Measurements from ENCODE around the gene THOC6.
"Not testable (repeated sequence)": the region's sequence is repeated elsewhere in the genome, so short reads cannot be mapped to it uniquely, and the experiment has no call there.

Gene THOC6

DNA sequence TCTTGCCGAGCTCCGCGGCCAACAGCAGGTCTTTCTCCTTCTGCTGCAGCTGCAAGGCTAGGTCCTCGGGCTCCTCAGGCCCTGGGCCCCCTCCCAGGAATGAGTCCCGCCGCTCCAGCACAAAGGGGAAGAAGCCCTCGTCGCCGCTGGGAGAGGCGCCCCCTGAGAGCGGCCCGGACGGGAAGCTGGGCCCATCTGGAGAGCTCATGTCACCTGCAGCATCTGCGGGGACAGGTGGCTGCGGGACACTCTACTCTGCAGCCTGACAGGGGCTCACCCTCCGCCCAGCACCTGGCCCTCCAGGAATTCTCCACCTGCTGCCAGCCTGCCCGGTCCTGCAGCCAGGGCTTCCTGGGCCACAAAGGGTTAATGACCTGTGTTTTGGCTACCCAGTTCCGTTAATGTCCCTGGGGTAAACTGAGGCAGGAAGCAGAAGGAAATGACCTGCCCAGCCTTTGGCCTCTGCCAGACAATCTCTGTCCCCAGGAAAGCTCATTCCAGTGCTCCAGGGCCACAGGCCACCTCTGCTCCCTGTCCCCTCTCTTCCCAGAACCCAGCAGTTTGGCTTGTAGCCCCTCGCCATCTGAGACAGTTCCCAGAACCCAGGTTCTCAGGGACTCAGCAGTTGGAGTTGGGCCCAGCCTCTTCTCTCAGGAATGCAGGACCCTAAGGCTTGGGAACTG is 11.6 kb downstream of the THOC6 start:
- no peak for DNase-seq

DNA sequence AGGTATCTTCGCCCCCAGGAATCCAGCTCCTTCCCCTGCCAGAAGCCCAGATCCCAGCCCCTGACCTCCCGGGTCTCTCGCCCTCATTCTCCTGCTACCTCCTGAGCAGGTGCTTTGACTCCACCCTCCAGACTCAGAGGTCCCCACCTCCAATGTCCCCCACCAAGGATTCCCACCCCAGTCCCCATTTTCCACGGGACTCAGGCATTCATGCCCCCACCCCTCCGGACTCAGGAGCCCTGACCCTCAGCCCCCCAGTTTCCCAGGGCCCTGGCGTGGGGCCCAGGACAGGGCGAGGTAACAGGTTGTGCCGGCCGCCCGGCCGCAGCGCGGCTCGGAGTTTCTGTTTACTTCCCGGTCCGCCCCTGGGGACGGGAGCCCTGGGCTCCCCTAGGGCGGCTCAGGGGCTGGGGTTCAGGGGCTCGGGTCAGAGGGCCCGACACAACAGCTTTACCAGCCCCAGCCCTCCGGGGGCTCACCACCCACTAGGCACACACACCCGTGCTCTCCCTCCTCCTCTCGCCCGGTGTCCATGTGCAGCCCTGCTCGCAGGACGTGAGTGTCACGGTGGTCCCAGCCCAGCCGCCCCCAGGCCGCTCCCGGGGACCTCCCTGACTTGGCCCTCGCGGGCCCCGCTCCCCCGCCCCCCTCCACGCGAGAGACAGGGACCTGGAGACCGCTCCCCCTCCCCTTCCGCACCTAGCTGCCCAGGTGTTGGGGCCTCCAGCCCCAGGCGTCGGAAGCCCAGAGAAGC is 12.3 kb downstream of the THOC6 start:
- DNase-seq = no peak

DNA sequence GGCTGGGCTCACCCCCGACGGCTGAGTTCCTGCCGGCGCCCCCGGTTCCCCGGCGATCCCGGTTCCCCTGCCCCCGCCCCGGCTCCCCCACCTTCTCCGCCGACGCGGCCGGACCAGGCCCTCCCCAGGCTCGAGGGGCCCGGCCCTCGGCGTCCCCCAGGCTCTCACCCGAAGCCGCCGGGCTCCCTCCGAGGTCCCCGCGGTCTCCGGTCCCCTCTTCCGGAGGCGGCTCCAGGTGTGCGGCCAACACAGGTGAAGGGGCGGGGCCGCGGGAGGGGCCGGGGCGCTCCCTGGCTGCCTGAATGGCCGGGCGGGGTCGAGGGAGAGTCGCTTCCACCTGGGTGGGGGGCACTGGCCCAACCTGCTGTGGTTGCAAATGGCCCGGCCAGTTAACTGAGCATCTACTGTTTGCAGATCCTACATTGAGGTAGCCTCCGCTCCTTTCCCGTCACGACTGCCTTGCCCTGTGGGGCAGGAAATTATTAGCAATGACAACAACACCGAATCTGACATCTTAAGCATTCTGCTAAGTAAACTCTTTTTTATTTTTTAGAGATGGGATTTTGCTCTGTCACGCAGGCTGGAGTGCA is 13.0 kb downstream of the THOC6 start, which contains the start of gene BICDL2:
Gene BICDL2, minus strand, starts transcription at position 219 of the 590 bp plus-strand sequence. CDS start 1,448 bp downstream, outside the sequence.
- DNase-seq = no peak

DNA sequence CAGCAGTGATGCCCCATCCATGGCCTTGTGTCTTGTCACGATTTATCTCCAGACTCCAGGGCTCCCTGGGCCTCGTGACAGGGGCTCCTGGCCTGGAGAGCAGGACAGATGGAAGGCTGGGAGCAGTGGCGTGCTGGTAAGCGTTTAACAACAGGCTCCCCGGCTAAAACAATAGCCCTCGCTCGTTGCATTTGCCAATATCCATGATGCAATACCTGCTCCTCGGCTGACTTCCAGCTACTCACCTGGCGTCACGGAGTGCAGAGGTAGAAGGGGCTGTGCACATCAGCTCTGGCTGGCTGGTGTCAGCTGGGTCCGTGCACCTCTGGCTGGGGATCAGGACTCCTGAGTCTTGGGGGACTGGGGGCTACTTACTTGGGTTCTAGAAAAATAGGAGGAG is 14.4 kb downstream of the THOC6 start:
- DNase-seq = no peak

DNA sequence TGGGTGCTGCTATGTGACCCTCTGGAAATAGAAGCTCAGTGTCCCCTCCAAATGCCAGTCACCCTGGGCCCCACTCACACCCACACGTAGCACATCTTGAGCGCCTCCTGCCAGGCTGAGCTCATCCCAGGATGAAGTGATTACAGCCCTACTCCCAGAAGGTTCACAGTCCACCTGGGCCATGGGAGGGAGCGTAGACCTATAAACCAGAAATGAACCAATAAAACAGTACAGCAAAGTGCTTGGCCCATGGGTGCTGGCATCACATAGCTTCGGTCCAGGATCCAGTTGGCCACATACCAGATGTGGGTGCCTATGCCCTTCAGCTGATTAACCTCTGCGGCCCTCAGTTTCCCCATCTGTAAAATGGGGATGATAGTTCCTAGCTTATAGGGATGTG is 15.1 kb downstream of the THOC6 start:
- no peak for DNase-seq

DNA sequence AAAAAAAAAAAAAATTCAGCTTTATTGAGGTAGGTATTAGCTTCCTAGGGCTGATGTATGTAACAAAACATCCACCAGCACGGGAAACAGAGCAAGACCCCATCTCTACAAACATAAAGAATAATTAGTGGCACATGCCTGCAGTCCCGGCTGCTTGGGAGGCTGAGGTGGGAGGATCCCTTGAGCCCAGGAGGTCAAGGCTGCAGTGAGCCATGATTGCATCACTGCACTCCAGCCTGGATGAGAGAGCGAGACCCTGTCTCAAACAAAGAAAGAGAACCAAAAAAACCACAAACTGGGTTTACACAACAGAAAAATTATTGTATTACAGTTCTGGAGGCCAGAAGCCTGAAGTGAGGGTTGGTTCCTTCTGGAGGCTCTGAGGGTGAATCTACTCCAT is 18.5 kb downstream of the THOC6 start:
- DNase-seq = no peak

DNA sequence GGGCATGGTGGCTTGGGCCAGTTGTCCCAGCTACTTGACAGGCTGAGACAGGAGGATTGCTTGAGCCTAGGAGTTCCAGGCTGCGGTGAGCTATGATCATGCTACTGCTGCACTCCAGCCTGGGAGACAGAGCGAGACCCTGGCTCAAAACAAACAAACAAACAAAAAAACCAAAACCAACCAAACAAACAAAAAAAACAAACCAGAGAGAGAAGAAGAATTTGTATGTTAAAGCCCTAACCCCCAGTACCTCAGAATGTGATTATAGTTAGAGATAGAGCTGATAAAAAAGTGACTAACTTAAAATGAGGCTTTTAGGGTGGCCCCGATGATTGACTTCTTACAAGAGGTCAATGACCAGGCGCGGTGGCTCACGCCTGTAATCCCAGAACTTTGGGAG is 20.9 kb downstream of the THOC6 start:
- DNase-seq = no peak

DNA sequence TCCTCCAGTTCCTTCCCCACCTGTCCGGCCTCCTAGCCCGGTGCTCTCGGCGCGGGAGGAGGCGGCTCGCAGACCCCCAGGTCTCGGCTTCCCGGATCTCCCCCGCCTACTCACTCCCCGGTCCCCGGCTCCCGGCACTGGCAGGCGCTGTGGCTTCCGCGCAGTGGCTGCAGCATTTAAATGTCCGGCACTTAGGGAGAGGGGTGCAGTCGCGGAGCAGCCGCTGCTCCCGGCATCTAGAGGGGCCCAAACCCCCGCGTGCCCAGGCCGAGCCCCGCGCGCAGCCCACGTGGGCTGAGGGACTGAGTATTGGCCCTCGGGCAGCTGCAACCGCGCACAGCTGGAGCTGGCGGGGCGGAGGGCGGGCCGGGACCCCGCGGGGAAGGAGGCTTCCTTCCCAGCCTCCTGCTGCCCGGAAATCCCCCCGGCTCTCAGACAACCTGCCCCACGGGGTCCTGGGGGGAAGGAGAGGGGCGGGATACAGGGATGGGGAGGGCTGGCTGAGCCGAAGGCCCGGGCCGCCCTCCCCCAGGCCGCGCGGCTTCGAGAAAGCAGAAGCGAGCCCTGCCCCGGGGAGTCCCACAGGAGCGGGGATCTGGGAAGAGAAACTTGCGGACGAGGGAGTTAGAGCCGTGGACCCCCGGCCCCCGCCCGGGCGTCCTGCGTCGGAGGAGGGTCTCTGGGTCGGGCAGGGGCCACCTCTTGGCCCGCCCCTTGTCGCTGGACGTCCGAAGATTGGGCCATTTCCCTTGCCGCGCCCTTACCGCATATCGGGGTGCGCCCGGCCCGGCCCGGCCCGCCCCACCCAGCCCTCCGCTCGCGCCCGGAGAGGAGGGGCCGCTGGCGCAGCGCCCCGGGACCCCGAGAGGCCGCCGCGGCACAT is 22.2 kb downstream of the THOC6 start, which contains the start of gene MMP25:
Gene MMP25, plus strand, starts transcription at position 804 of the 883 bp plus-strand sequence. CDS start 357 bp downstream, outside the sequence.
- peak in 1 of 2 donors; percentile 41 for DNase-seq

DNA sequence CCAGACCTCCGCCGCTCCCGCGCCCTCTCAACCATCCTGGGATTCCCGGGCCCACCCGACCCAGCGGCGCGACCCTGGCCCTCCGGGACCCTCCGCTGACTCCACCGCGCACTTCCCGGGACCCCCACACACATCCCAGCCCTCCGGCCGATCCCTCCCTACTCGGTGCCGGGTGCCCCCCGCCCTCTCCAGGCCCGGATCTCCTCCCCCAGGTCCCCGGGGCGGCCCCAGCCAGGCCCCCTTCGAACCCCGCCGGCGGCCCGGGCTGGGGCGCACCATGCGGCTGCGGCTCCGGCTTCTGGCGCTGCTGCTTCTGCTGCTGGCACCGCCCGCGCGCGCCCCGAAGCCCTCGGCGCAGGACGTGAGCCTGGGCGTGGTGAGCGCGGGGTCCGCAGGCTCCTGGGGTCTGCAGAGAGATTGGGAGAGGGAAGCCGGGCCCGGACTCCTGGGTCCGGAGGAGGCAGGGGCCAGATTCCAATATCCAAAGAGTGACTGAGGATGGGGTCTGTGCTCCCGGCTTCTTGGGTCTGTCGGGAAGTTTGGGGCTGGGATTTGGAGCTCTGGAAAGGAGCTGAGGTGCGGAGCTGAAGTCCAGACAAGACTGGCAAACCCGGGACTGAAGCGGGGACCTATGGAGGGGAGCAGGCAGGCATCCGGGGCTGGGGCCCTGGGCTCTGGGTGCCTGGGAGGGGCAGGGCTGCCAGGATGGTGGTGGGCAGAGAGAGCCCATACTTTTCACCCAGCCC is 23.0 kb downstream of the THOC6 start:
- no peak for DNase-seq

DNA sequence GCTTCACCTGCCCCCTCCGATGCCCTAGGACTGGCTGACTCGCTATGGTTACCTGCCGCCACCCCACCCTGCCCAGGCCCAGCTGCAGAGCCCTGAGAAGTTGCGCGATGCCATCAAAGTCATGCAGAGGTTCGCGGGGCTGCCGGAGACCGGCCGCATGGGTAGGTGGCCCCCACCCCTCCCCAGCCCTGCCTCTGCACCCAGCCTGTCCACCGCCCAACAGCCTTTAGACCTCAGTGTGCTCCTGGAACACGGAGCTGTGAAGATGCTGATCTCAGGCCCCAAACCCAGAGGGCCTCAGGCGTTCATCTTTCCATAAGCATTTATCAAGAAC is 23.5 kb downstream of the THOC6 start:
- DNase-seq = no peak

DNA sequence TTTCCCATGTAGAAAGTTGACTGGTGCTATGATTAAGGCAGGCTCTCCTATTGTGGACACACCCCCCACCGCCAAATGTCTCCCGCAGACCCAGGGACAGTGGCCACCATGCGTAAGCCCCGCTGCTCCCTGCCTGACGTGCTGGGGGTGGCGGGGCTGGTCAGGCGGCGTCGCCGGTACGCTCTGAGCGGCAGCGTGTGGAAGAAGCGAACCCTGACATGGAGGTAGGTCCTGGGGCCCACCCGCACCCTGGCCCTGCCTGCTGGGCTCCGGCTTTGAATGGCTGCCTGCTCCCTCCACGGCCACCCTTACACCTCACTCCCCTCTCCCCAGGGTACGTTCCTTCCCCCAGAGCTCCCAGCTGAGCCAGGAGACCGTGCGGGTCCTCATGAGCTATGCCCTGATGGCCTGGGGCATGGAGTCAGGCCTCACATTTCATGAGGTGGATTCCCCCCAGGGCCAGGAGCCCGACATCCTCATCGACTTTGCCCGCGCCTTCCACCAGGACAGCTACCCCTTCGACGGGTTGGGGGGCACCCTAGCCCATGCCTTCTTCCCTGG is 26.2 kb downstream of the THOC6 start:
- DNase-seq = no peak

DNA sequence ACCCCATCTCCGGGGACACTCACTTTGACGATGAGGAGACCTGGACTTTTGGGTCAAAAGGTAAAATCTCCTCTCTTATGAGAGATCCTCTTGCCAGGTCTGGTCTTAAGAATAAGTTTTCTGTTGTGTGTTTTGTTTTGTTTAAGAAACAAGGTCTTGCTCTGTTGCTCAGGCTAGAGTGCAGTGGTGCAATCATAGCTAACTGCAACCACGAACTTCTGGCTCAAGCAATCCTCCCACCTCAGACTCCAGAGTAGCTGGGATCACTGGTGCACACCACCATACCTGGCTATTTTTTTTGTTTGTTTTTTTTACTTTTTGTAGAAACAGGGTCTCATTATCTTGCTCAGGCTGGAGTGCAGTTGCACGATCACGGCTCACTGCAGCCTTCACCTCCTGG is 26.7 kb downstream of the THOC6 start:
- DNase-seq = no peak

DNA sequence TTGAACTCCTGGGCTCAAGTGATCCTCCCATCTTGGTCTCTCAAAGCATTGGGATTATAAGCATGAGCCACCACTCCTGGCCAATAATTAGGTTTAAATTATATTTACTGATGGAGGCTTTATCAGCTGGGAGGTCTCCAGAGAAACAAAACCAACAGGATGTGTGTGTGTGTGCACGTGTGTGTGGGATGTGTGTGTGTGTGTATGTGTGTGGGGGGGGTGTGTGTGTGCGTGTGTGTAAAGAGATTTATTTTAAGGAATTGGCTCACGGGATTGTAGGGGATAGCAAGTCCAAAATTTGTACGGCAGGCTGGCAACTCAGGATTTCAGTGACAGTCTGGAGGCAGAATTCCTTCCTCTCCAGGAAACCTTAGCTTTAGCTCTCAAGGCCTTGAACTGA is 27.2 kb downstream of the THOC6 start:
- no peak for DNase-seq

DNA sequence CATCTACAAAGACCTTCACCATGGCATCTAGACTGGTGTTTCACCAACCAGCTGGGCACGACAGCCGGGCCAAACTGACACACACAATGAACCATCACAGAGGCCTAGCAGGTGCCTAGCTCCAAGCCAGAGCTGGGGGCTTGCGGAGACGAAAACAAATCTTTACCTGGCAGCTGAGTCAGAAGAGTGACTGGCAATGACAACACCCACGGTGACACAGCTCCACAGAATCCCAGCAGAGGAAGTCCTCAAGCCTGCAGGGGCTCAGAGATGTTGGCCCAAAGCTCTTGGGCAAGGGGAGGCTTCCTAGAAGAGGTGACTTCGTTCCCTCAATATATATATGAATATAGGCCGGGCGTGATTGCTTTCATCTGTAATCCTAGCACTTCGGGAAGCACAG is 27.7 kb downstream of the THOC6 start:
- no peak for DNase-seq

DNA sequence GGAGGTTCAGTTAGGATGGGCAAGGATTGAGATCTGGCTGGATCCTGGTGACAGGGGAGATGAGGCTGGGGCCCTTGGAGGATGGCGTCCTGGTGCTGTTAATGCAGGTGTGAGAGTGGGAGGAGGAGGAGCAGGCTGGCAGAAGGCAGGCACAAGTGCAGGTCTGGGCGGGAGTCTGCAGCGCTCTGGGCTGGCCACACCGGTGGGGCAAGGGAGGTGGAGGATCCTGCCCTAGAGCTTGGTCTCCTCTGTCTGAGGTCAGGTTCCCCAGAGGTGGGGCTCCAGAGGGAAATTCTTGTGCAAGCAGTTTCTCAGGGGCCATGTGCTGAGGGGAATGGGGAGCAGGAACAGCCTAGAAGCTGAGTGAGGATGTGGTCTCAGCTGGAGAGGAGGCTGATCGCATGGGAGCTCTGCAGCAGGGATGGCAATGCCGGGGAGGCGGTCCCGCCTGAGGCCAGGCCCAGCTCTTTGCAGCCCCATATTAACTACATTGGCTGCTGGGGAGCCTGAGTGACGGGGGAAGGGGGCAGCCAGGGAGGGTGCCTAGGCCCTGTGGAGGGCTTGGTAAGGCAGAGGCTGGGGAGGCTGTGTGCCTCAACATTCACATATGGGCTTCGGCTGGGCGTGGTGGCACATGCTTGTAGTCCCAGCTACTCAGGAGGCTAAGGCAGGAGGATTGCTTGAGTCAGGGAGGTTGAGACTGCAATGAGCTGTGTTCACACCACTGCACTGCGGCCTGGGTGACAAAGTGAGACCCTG is 28.9 kb downstream of the THOC6 start:
- not testable (repeated sequence) for DNase-seq

DNA sequence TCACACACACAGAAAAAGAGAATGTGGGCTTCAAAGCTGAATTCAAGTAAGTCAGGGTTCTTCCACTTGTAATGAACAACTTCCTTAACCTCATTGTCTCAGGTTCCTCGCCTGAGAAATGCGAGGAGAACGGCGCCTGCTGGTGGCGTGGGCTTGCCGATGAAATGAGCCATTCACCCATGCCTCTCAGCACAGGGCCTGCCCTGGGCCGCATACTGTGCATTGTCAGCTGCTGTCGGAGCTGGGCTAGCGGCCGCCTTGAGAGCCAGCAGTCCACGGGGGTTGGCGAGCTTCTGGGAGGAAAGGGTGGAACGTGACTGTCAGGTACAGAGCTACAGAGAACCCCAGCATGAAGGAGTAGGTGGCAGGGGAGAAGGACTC is 29.5 kb downstream of the THOC6 start:
- DNase-seq = not testable (repeated sequence)

DNA sequence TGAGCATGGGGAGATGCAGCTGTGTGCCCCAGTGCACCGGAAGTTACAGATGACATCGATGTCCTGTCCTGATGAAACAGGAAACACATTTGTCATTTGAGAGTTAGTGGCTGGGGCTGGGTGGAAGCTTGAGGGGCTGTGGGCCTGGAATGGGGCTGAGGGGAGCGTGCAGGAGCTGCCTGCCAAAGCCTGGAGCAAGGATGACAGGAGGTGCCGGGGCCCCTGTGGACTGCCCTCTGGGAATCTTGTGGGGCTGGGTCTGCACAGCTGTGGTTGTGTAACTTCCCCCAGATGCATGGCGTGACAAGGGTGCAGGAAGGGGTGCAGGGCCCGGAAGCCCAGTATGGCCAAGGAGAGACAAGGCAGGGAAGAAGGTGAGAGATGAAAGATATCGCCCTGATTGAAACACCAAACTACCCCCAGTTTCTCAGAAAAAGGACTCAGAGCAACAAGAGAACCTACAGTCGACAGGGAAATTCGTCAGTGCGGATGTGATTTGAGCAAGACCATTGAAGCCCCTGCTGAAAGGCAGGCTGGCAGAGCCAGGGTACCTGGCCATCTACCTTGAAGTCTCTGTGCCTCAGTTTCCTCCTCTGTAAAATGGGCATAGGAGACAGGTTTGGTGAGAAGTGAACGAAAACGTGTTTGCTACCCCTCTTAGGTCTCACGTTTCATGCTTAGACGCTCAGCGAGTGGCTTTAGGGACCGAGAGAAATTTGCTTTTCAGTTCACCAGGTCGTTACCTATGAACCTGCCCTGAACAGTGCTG is 31.3 kb downstream of the THOC6 start:
- DNase-seq = no peak

DNA sequence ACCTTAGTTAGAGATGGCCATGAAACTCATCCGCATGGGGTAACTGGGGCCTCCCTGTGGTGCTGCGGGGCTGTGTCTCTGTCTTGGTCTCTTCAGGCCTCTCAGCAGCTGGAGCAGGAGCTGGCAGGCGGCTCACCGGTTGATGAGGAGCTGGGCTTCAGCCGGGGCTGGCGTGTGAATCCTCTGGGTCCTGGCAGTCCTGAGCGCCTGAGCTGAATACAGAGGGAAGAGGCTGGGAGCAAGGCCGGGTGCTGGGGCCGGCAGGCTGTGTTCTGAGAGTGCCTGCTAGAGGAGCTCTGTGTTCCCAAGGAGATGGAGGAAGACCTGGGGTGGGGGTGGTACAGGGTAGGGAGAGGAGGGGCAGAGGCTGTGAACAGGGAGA is 31.9 kb downstream of the THOC6 start:
- DNase-seq = not testable (repeated sequence)

DNA sequence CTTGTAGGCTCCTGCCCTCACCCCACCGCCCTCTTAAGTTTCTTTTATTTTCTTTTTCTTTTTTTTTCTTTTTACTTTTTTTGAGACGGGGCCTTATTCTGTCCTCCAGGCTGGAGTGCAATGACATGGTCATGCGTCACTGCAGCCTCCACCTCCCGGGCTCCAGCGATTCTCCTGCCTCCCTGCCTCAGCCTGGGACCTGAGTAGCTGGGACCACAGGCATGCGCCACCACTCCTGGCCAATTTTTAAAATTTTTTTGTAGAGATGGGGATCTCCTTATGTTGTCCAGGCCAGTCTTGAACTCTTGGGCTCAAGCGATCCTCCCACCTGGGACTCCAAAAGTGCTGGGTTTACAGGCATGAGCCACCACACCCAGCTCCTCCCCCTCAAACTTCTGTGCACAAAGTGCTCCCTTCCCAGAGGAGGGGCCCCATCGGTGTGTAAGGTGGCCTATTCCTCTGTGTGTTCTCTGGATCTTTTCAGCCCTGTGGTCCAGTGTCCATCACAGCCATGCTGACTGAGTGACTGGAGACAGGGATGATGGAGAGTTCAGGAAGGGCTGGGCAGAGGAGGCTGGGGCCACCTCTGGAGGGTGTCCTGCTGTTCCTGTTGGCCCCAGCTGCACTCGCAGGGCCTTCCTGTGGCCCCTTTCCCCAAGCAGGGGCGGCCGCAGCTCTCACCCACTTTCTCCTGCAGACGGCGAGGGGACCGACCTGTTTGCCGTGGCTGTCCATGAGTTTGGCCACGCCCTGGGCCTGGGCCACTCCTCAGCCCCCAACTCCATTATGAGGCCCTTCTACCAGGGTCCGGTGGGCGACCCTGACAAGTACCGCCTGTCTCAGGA is 32.7 kb downstream of the THOC6 start:
- no peak for DNase-seq
